Stomach (tissue), 9 donors: ENCODE results near the gene CABLES1. TPM values are rescaled to one million over a fixed set of nuclear protein-coding genes. Genes with fewer than 3 reads are reported as not detected.
"Not testable (repeated sequence)": the region's sequence is repeated elsewhere in the genome, so short reads cannot be mapped to it uniquely, and the experiment has no call there.

Experiments
- DNase-seq, 2 donors: peaks; one replicate each; pipeline versions ENCODE4 v3.0.0 to v3.0.0-alpha.2; 2013 to 2019
- H3K27ac ChIP-seq, 5 donors: fragments of 200-600 bp in 4 of 5; sonication (generic) in 4 of 5; one replicate each; pipeline ENCODE4 v1.5.1; 2013 to 2019; ENCODE audit warnings: mild to moderate bottlenecking in 1 of 5, moderate library complexity in 1 of 5
- H3K27me3 ChIP-seq, 3 donors: fragments of 200-600 bp; sonication (generic); one replicate each; pipeline ENCODE4 v1.5.1; 2017 to 2019; ENCODE audit warnings: mixed run types in 1 of 3
- H3K36me3 ChIP-seq, 4 donors: fragments of 200-600 bp; sonication (generic); 1 replicate in 3 of 4; 2 replicates in 1 of 4; pipeline ENCODE4 v1.5.1; 2016 to 2019
- H3K4me1 ChIP-seq, 4 donors: fragments of 200-600 bp; sonication (generic); one replicate each; pipeline ENCODE4 v1.5.1; 2016 to 2019
- H3K4me3 ChIP-seq, 4 donors: fragments of 200-600 bp; sonication (generic) in 3 of 4; one replicate each; pipeline ENCODE4 v1.5.1; 2016 to 2019; ENCODE audit warnings: mild to moderate bottlenecking in 1 of 4
- H3K9me3 ChIP-seq, 4 donors: fragments of 200-600 bp; sonication (generic); one replicate each; pipeline ENCODE4 v1.5.1; 2016 to 2019
- EP300 ChIP-seq: sonication (generic); formaldehyde crosslinking; IDR thresholded peaks from one replicate; pipeline ENCODE4 v1.6.1; 2017; ENCODE audit warnings: antibody characterized with exemption
- POLR2A ChIP-seq, 4 donors: fragments of 450-650 bp; IDR thresholded peaks; one replicate each; pipeline ENCODE4 v1.6.1; 2016; ENCODE audit warnings: antibody characterized with exemption in 4 of 4, control low read depth in 2 of 4, mild to moderate bottlenecking in 1 of 4, moderate library complexity in 1 of 4
- POLR2AphosphoS5 ChIP-seq, 3 donors: sonication (generic); formaldehyde crosslinking; IDR thresholded peaks; one replicate each; pipeline ENCODE4 v1.6.1; 2016; ENCODE audit warnings: antibody characterized with exemption in 3 of 3
- WGBS, 5 donors: extraction: QIAGEN DNeasy Blood & Tissue Kit in 3 of 5; methylation state at CpG; one replicate each; pipeline versions ENCODE4 v1.1.5 to v1.1.7; 2013 to 2018; 5-methylcytosine and 5-hydroxymethylcytosine counted together
- intact Hi-C: fragments of 100-400 bp; cut with DNase I; formaldehyde crosslinking; loops from one replicate; pipeline ENCODE4 v1.15.1; 2023; ENCODE audit warnings: low total_unique reads
- polyA plus RNA-seq, 3 donors: library from polyadenylated mRNA; stranded (reverse); fragments of 200-250 nt; gene quantifications; one replicate each; pipeline ENCODE4 v1.2.3, GENCODE V29; 2013
- total RNA-seq, 5 donors: library from RNA; depleted of rRNA; stranded (reverse); fragments of >200 nt; gene quantifications; one replicate each; pipeline versions ENCODE4 v1.1.0 to v1.2.3, GENCODE V29; 2014 to 2016
- TF ChIP-seq, protein P1 (sequence below), 7 experiments: fragments of 450-650 bp in 4 of 7; fragments of 200-600 bp in 3 of 7; sonication (generic) in 3 of 7; IDR thresholded peaks; one replicate each; pipeline ENCODE4 v1.5.1; 2016 to 2019; ENCODE audit warnings: antibody characterized with exemption in 7 of 7, control low read depth in 2 of 7, mild to moderate bottlenecking in 1 of 7
- donor health status: healthy with polysubstance abuse.
- donor health status: Bipolar disorder and iron deficiency.
- donor health status: healthy.

CABLES1 gene
- total and polyA plus RNA-seq, 8 donors: 5.6 to 36.8 (median 18.2) TPM

DNA sequence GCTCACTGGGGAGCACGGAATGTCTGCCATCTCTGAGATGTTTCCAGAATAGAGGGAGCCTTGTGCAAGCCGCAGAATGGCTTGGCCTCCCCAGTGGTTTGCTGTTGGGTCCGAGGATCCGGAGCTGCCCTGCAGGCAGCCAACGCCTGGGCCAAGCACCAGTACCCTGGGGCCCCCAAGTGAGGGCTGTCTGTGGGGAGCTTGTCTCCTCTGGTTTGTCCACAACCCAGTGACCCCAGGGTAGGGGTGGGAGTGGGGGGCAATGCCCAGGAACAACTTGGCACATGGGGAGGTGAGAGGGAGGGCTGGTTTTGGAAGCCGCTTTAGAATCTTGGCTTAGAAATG, 147.1 kb downstream of the CABLES1 start:
- WGBS, 5 donors: 75 to 93% (median 90%) methylated on average over 2 to 6 of the region's 6 CpGs
- DNase-seq: no peak
- Histone ChIP-seq H3K4me3 (no peak overlapping the region), H3K36me3 (no peaks in the 10 kb centered on the region), H3K27me3 (no peaks in the 10 kb centered on the region), H3K9me3 (peaks cover 0 to 8% (median 1%) of the 10 kb centered on the region in 4 donors), H3K27ac (no peak overlapping the region), H3K4me1 (no peaks in the 10 kb centered on the region)
- no peak for TF ChIP-seq POLR2AphosphoS5 (IDR thresholded peaks at IDR 0.05)
- TF ChIP-seq POLR2A (IDR thresholded peaks at IDR 0.05): no peak
- no peak for TF ChIP-seq EP300
- TF ChIP-seq, protein P1, sequence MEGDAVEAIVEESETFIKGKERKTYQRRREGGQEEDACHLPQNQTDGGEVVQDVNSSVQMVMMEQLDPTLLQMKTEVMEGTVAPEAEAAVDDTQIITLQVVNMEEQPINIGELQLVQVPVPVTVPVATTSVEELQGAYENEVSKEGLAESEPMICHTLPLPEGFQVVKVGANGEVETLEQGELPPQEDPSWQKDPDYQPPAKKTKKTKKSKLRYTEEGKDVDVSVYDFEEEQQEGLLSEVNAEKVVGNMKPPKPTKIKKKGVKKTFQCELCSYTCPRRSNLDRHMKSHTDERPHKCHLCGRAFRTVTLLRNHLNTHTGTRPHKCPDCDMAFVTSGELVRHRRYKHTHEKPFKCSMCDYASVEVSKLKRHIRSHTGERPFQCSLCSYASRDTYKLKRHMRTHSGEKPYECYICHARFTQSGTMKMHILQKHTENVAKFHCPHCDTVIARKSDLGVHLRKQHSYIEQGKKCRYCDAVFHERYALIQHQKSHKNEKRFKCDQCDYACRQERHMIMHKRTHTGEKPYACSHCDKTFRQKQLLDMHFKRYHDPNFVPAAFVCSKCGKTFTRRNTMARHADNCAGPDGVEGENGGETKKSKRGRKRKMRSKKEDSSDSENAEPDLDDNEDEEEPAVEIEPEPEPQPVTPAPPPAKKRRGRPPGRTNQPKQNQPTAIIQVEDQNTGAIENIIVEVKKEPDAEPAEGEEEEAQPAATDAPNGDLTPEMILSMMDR (IDR thresholded peaks at IDR 0.05): no peak
- intact Hi-C loops: no loop called here

DNA sequence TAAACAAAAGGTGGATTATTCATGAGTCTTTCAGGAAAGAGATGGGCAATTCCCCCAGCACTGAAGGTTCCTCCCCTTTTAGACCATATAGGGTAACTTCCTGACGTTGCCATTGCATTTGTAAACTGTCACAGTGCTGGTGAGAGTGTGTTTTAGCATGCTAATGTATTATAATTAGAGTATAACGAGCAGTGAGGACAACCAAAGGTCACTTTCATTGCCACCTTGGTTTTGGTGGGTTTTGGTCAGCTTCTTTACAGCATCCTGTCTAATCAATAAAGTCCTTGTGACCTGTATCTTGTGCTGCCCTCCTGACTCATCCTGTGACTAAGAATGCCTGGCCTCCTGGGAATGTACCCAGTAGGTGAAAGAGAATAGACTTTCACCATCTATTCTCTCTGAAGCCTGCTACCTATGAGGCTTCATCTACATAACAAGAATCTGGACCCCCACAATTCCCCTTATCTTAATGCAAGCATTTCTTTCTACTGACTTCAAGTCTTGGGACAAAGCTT, 148.7 kb downstream of the CABLES1 start:
- TF ChIP-seq POLR2A (IDR thresholded peaks at IDR 0.05): no peak
- TF ChIP-seq, protein P1 (IDR thresholded peaks at IDR 0.05): no peak
- no peak for TF ChIP-seq EP300
- TF ChIP-seq POLR2AphosphoS5 (IDR thresholded peaks at IDR 0.05): no peak
- H3K27me3 ChIP-seq: no peaks in the 10 kb centered on the region
- 64 to 73% (median 72%) methylated on average over 2 of the region's 2 CpGs for WGBS, 5 donors
- no peaks in the 10 kb centered on the region for H3K4me1 ChIP-seq
- H3K27ac ChIP-seq: no peak overlapping the region
- DNase-seq: no peak
- no peak overlapping the region for H3K4me3 ChIP-seq
- H3K9me3 ChIP-seq: no peaks in the 10 kb centered on the region
- H3K36me3 ChIP-seq: no peaks in the 10 kb centered on the region
- intact Hi-C loops: no loop called here

DNA sequence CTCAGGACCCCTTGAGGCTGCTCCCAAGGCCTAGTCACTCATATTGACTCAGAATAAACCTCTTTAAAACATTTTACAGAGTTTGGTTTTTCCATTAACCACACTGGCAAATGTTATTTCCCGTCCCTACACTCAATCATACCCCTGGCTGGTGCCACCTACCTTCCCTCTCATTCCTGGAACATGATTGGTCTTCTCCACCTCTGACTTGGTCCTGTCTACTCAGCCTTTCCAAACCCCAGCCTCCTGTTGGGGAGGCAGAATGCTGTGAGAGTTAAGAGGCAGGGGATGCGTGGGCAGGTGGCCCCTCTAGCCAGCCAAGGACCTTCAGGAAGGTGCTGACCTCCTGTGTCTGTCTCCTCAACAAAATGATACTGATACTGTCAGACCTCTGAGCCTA, 149.3 kb downstream of the CABLES1 start:
- 91 to 98% (median 95%) methylated on average over 2 of the region's 2 CpGs for whole genome bisulfite sequencing, 5 donors
- Histone ChIP-seq H3K4me3 (no peak overlapping the region), H3K9me3 (no peaks in the 10 kb centered on the region), H3K27ac (no peak overlapping the region), H3K4me1 (no peaks in the 10 kb centered on the region), H3K36me3 (no peaks in the 10 kb centered on the region), H3K27me3 (no peaks in the 10 kb centered on the region)
- intact Hi-C loops: no loop called here
- TF ChIP-seq POLR2A (IDR thresholded peaks at IDR 0.05) (no peak), EP300 (no peak), POLR2AphosphoS5 (IDR thresholded peaks at IDR 0.05) (no peak)
- TF ChIP-seq, protein P1 (IDR thresholded peaks at IDR 0.05): no peak
- no peak for DNase-seq

DNA sequence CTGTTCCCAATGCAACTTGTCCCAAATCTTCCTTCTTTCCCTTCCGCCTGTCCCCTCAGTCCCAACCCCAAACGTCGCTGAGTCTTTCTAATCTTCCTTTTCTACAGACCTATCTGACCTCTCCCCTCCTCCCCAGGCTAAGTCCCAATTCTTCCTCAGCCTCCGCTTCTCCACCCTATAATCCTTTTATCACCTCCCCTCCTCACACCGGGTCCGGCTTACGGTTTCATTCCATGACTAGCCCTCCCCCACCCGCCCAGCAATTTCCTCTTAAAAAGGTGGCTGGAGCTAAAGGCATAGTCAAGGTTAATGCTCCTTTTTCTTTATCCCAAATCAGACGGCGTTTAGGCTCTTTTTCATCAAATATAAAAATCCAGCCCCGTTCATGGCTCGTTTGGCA, 150.3 kb downstream of the CABLES1 start:
- H3K4me3 ChIP-seq, H3K9me3 ChIP-seq, H3K36me3 ChIP-seq, DNase-seq, H3K27ac ChIP-seq, H3K27me3 ChIP-seq, H3K4me1 ChIP-seq, intact Hi-C loops: not testable (repeated sequence)
- 84 to 89% (median 85%) methylated on average over 12 of the region's 12 CpGs for WGBS, 5 donors

DNA sequence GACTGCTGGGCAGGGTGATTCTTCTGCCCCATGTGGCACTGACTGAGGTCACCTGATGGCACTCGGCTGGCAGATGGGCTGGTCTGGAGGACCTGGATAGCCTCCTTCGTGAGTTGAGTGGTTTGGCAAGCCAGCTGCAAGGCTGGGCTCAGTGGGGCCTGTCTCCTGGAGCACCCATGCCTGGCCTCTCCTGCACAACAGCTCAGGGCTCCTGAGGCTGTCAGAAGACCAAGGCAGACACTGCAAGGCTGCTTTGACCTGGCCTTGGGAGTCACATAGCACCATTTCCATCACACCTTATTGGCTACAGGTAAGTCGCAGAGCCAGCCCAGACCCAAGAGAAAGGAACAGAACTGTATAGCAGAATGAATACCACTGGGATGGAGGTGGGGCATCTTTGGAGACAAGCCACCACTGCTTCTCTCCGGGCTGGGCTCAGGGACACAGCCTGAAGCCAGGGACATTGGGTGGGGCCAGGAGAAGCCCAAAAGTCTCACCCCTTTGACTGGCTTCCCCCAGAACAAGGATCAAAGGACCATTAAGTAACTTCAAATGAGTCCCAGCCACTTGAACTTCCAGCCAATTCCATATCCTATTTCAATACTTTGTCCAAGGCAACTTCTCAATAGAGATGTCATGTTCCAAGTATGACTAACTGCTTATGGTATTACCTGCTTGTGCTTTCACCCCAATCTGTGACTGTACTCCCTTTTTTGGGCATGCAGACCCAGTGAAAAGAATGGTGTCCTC, 156.3 kb downstream of the CABLES1 start:
- H3K4me1 ChIP-seq: no peaks in the 10 kb centered on the region
- H3K27me3 ChIP-seq: no peaks in the 10 kb centered on the region
- no peak overlapping the region for H3K27ac ChIP-seq
- DNase-seq: no peak
- no peak overlapping the region for H3K4me3 ChIP-seq
- 75 to 88% (median 86%) methylated on average over 4 of the region's 4 CpGs for WGBS, 5 donors
- intact Hi-C loops: no loop called here
- no peak for TF ChIP-seq POLR2A (IDR thresholded peaks at IDR 0.05)
- TF ChIP-seq EP300: no peak
- no peak for TF ChIP-seq POLR2AphosphoS5 (IDR thresholded peaks at IDR 0.05)
- TF ChIP-seq, protein P1 (IDR thresholded peaks at IDR 0.05): no peak
- H3K36me3 ChIP-seq: no peaks in the 10 kb centered on the region
- no peaks in the 10 kb centered on the region for H3K9me3 ChIP-seq
